HepG2 (cell line): Measurements from ENCODE around the gene CD4. TPM values are rescaled to one million over a fixed set of nuclear protein-coding genes. Genes with fewer than 3 reads are reported as not detected.

Experiments used
- BRCA1 ChIP-seq: sonication (generic); formaldehyde crosslinking; IDR thresholded peaks from 2 replicates; pipeline ENCODE4 v1.4.0; 2020; ENCODE audit warnings: missing genetic modification reagents
- BRD4 ChIP-seq: sonication (generic); formaldehyde crosslinking; IDR thresholded peaks from 2 replicates; pipeline ENCODE4 v1.4.0; 2020; ENCODE audit warnings: missing genetic modification reagents
- CBFB ChIP-seq: sonication (generic); formaldehyde crosslinking; IDR thresholded peaks from 2 replicates; pipeline ENCODE4 v1.4.0; 2020; ENCODE audit warnings: missing genetic modification reagents
- ELF3 ChIP-seq: IDR thresholded peaks from 2 replicates; pipeline ENCODE4 v1.6.1; 2016; ENCODE audit warnings: missing genetic modification reagents, missing compliant biosample characterization
- FIP1L1 ChIP-seq: fragments of 200-400 bp; formaldehyde crosslinking; IDR thresholded peaks from 2 replicates; pipeline ENCODE4 v1.6.1; 2018; ENCODE audit warnings: low read depth, mild to moderate bottlenecking, low read length, moderate library complexity, borderline replicate concordance; ENCODE audit not compliant: insufficient read depth
- MAFG ChIP-seq: sonication (generic); formaldehyde crosslinking; IDR thresholded peaks from 2 replicates; pipeline ENCODE4 v1.5.1; 2020; ENCODE audit warnings: mild to moderate bottlenecking, missing genetic modification reagents
- MTF2 ChIP-seq: sonication (generic); formaldehyde crosslinking; IDR thresholded peaks from 2 replicates; pipeline ENCODE4 v1.5.0; 2020; ENCODE audit warnings: missing genetic modification reagents, borderline replicate concordance
- RELA ChIP-seq: sonication (generic); formaldehyde crosslinking; IDR thresholded peaks from 2 replicates; pipeline ENCODE4 v1.4.0; 2020; ENCODE audit warnings: missing genetic modification reagents
- RXRB ChIP-seq: IDR thresholded peaks from 2 replicates; pipeline ENCODE4 v1.6.1; 2016; ENCODE audit warnings: borderline replicate concordance, missing genetic modification reagents, missing compliant biosample characterization
- SNAI1 ChIP-seq: sonication (generic); formaldehyde crosslinking; IDR thresholded peaks from 2 replicates; pipeline ENCODE4 v1.5.0; 2020; ENCODE audit warnings: mild to moderate bottlenecking, missing genetic modification reagents, borderline replicate concordance
- WIZ ChIP-seq: sonication (generic); formaldehyde crosslinking; IDR thresholded peaks from 2 replicates; pipeline ENCODE4 v1.5.1; 2020; ENCODE audit warnings: mild to moderate bottlenecking, missing genetic modification reagents
- ZNF33B ChIP-seq: sonication (generic); formaldehyde crosslinking; IDR thresholded peaks from 2 replicates; pipeline ENCODE4 v1.5.1; 2020; ENCODE audit warnings: mild to moderate bottlenecking, missing genetic modification reagents
- ZNF367 ChIP-seq: sonication (generic); formaldehyde crosslinking; IDR thresholded peaks from 2 replicates; pipeline ENCODE4 v1.4.0; 2020; ENCODE audit warnings: missing genetic modification reagents, borderline replicate concordance
- ZNF496 ChIP-seq: sonication (generic); formaldehyde crosslinking; IDR thresholded peaks from 2 replicates; pipeline ENCODE4 v1.8.1; 2023; ENCODE audit warnings: mild to moderate bottlenecking, moderate library complexity, missing genetic modification reagents; ENCODE audit not compliant: insufficient replicate concordance
- ZNF547 ChIP-seq: sonication (generic); formaldehyde crosslinking; IDR thresholded peaks from 2 replicates; pipeline ENCODE4 v1.5.1; 2020; ENCODE audit warnings: mild to moderate bottlenecking, missing genetic modification reagents
- ZNF660 ChIP-seq: sonication (generic); formaldehyde crosslinking; IDR thresholded peaks from 2 replicates; pipeline ENCODE4 v1.5.1; 2020; ENCODE audit warnings: mild to moderate bottlenecking, low read depth, missing genetic modification reagents, borderline replicate concordance
- ZNF672 ChIP-seq: sonication (generic); formaldehyde crosslinking; IDR thresholded peaks from 2 replicates; pipeline ENCODE4 v1.8.1; 2022; ENCODE audit warnings: missing genetic modification reagents
- ZNF878 ChIP-seq: sonication (generic); formaldehyde crosslinking; IDR thresholded peaks from 2 replicates; pipeline ENCODE4 v1.8.1; 2023; ENCODE audit warnings: mild to moderate bottlenecking, missing genetic modification reagents, moderate library complexity
- polyA plus RNA-seq, 8 experiments: library from polyadenylated mRNA; depleted of rRNA in 3 of 8; stranded (reverse) in 7 of 8; unstranded in 1 of 8; fragments of >200 nt; fragmentation: Illumina TruSeq in 4 of 8; extraction: Trizol in 4 of 8; gene quantifications; 2 replicates each; pipeline versions ENCODE4 v1.2.1 to v1.2.3, GENCODE V29; 2011 to 2016; ENCODE audit warnings: low read depth in 4 of 8, missing spikeins in 1 of 8, mixed read lengths in 1 of 8; ENCODE audit not compliant: insufficient read depth in 1 of 8
- total RNA-seq, 5 experiments: library from RNA; depleted of rRNA; stranded (reverse); fragments of >200 nt; fragmentation: Illumina TruSeq; extraction: Trizol; gene quantifications; 2 replicates each; pipeline ENCODE4 v1.2.3, GENCODE V29; 2016; ENCODE audit warnings: low read depth in 1 of 5
- TF ChIP-seq, protein P1 (sequence below): IDR thresholded peaks from 2 replicates; pipeline ENCODE4 v1.6.1; 2016
- TF ChIP-seq, protein P2 (sequence below): sonication (generic); formaldehyde crosslinking; IDR thresholded peaks from 2 replicates; pipeline ENCODE4 v1.4.0; 2020; ENCODE audit warnings: missing genetic modification reagents
- TF ChIP-seq, protein P3 (sequence below), 2 experiments: IDR thresholded peaks; 2 replicates each; pipeline ENCODE4 v1.6.1; 2011 to 2012; ENCODE audit warnings: low read length in 2 of 2, borderline replicate concordance in 1 of 2, low read depth in 1 of 2, mild to moderate bottlenecking in 1 of 2, moderate library complexity in 1 of 2

The CD4 gene
- total and polyA plus RNA-seq, 2 of the 13 experiments (the other 11 are each of a cell fraction or from before 2014, with no cell fraction given): 0.07 to 0.95 TPM

DNA sequence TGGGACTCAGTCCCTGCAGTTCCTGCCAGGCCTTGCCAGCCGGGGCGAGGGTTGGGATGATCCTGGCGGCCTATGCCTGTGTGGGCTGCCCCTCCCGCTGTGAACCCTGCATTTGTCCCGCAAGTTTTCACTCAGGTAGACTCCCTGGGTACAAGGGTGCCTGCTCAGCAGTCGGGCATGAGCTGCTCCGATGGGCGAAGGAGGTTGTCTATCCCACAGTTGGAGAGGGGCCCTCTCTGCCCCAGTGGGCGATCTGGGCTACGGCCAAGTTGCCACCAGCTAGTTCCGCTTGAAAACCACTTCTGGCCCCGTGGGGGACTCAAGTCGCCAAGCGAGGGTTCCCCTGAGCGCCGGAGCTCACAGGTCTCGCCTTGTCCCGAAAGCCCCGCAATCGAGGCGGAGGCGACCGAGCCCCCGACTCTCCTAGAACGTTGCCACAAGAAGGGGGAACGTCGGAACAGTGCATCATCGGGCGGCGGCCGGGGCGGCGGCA lies 77.6 kb downstream of the CD4 start (continued):
- TF ChIP-seq, protein P1, sequence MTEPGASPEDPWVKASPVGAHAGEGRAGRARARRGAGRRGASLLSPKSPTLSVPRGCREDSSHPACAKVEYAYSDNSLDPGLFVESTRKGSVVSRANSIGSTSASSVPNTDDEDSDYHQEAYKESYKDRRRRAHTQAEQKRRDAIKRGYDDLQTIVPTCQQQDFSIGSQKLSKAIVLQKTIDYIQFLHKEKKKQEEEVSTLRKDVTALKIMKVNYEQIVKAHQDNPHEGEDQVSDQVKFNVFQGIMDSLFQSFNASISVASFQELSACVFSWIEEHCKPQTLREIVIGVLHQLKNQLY (CRISPR knock-in tag): no peak
- TF ChIP-seq, protein P2, sequence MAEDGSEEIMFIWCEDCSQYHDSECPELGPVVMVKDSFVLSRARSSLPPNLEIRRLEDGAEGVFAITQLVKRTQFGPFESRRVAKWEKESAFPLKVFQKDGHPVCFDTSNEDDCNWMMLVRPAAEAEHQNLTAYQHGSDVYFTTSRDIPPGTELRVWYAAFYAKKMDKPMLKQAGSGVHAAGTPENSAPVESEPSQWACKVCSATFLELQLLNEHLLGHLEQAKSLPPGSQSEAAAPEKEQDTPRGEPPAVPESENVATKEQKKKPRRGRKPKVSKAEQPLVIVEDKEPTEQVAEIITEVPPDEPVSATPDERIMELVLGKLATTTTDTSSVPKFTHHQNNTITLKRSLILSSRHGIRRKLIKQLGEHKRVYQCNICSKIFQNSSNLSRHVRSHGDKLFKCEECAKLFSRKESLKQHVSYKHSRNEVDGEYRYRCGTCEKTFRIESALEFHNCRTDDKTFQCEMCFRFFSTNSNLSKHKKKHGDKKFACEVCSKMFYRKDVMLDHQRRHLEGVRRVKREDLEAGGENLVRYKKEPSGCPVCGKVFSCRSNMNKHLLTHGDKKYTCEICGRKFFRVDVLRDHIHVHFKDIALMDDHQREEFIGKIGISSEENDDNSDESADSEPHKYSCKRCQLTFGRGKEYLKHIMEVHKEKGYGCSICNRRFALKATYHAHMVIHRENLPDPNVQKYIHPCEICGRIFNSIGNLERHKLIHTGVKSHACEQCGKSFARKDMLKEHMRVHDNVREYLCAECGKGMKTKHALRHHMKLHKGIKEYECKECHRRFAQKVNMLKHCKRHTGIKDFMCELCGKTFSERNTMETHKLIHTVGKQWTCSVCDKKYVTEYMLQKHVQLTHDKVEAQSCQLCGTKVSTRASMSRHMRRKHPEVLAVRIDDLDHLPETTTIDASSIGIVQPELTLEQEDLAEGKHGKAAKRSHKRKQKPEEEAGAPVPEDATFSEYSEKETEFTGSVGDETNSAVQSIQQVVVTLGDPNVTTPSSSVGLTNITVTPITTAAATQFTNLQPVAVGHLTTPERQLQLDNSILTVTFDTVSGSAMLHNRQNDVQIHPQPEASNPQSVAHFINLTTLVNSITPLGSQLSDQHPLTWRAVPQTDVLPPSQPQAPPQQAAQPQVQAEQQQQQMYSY (CRISPR knock-in tag): no peak
- TF ChIP-seq BRD4 (CRISPR knock-in tag): no peak
- no peak for TF ChIP-seq MAFG (CRISPR knock-in tag)
- TF ChIP-seq ZNF672: no peak
- no peak for TF ChIP-seq ZNF878
- no peak for TF ChIP-seq ZNF496
- TF ChIP-seq FIP1L1: no peak
- TF ChIP-seq ZNF33B (CRISPR knock-in tag): no peak
- no peak for TF ChIP-seq SNAI1 (CRISPR knock-in tag)
- TF ChIP-seq RXRB: no peak
- TF ChIP-seq, protein P3, sequence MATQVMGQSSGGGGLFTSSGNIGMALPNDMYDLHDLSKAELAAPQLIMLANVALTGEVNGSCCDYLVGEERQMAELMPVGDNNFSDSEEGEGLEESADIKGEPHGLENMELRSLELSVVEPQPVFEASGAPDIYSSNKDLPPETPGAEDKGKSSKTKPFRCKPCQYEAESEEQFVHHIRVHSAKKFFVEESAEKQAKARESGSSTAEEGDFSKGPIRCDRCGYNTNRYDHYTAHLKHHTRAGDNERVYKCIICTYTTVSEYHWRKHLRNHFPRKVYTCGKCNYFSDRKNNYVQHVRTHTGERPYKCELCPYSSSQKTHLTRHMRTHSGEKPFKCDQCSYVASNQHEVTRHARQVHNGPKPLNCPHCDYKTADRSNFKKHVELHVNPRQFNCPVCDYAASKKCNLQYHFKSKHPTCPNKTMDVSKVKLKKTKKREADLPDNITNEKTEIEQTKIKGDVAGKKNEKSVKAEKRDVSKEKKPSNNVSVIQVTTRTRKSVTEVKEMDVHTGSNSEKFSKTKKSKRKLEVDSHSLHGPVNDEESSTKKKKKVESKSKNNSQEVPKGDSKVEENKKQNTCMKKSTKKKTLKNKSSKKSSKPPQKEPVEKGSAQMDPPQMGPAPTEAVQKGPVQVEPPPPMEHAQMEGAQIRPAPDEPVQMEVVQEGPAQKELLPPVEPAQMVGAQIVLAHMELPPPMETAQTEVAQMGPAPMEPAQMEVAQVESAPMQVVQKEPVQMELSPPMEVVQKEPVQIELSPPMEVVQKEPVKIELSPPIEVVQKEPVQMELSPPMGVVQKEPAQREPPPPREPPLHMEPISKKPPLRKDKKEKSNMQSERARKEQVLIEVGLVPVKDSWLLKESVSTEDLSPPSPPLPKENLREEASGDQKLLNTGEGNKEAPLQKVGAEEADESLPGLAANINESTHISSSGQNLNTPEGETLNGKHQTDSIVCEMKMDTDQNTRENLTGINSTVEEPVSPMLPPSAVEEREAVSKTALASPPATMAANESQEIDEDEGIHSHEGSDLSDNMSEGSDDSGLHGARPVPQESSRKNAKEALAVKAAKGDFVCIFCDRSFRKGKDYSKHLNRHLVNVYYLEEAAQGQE (IDR thresholded peaks at IDR 0.05; ENCODE audit: borderline replicate concordance in 1 of 2, low read depth in 1 of 2, low read length in 2 of 2): no peak
- no peak for TF ChIP-seq BRCA1 (CRISPR knock-in tag)
- no peak for TF ChIP-seq CBFB (CRISPR knock-in tag)
- no peak for TF ChIP-seq ZNF660 (CRISPR knock-in tag)
- no peak for TF ChIP-seq ZNF547 (CRISPR knock-in tag)
- 0 out of 2 replicates have a peak, but pooled peaks have one; percentile 13 for TF ChIP-seq WIZ (CRISPR knock-in tag)
- no peak for TF ChIP-seq ZNF367
- no peak for TF ChIP-seq MTF2 (CRISPR knock-in tag)
- 0 out of 2 replicates have a peak, but pooled peaks have one; percentile 4 for TF ChIP-seq ELF3 (CRISPR knock-in tag)
- TF ChIP-seq RELA (CRISPR knock-in tag): no peak
